Middle frontal gyrus (tissue), 1 donor: ENCODE results near the gene FCHSD2.
"Not testable (repeated sequence)": the region's sequence is repeated elsewhere in the genome, so short reads cannot be mapped to it uniquely, and the experiment has no call there.

Experiments
- DNase-seq: peaks from one replicate; pipeline ENCODE4 v3.0.0-alpha.2; 2015; ENCODE audit warnings: low spot score; ENCODE audit errors: extremely low spot score

Gene FCHSD2

DNA sequence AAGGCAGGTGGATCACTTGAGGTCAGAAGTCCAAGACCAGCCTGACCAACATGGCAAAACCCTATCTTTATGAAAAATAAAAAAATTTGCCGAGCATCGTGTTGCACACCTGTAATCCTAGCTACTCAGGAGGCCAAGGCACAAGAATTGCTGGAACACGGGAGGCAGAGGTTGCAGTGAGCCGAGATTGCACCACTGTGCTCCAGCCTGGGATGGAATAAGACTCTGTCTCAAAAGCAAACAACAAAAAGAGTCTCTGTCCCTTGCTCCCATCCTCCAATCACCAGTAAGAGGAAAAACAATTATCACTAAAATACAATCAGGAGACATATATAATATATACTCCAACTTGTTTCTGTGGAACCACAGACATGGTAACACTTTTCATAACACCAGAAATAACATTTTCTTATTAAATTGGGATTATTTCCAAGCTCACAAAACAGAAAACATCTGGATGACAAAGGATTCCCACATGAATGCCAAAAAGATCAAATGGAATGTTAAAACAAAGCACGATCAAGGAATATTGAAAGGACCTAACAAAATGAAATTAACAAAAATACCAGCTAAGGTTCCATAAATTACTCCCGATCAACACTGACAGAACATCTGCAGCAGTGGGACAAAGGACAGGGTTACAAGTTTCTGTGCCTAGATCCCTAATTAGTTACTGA lies 15.2 kb downstream of the FCHSD2 start:
- no peak for DNase-seq

DNA sequence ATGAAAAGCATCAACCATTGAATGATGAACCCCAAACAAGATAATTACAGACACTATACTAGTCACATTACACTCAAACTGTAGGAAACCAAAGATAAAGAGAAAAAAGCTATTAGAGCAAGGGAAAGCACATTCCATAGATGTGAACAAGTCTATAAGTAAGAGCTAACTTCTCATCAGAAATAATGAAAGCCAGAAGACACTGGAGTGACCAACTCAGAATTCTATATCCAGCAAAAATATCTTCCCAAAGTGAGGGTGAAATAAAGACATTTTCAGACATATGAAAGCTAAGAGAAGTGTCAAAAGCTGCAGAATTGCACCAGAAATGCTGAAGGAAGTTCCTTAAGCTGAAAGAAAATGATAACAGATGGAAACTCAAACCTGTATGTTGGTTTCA lies 17.3 kb downstream of the FCHSD2 start:
- no peak for DNase-seq

DNA sequence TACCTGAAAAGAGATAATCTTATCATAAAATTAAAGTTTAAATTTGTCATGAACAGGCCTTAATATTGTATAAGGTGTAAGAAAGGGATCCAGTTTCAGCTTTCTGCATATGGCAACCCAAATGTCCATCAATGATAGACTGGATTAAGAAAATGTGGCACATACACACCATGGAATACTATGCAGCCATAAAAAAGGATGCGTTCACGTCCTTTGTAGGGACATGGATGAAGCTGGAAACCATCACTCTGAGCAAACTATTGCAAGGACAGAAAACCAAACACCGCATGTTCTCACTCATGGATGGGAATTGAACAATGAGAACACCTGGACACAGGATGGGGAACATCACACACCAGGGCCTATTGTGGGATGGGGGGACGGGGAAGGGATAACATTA lies 18.2 kb downstream of the FCHSD2 start:
- not testable (repeated sequence) for DNase-seq

DNA sequence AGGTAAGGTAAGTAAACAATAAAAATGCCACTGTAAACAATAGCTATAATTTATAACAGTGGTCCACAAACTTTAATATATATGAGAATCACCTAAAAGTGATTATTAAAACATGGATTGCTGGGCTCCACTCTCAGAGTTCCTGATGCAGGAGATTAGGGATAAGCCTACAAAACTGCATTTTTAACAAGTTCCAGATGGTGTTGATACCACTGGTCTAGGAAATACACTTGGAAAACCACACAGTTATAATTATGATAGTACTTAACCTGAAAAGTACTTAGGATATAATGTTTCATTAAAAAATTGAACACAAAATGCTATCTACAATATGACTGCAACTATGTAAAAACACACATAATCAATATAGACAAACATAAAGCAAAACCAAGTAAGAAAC lies 20.4 kb downstream of the FCHSD2 start:
- no peak for DNase-seq

DNA sequence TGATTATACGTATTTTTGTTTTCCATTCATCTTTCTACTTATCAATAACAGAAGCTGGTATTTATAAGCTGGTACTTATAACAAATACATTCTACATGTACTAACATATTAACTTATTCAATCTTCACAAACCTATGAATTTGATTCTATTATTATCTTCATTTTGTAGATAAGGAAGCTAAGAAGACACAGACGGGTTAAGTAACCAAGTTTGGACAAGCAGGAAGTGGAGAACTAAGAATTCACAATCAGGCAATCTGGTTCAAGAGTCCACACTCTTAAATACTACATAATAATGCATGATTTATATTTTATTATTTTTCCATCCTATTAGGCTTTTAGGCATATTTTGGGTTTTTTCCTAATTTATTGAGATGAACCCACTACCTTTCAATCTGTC lies 25.0 kb downstream of the FCHSD2 start:
- no peak for DNase-seq

DNA sequence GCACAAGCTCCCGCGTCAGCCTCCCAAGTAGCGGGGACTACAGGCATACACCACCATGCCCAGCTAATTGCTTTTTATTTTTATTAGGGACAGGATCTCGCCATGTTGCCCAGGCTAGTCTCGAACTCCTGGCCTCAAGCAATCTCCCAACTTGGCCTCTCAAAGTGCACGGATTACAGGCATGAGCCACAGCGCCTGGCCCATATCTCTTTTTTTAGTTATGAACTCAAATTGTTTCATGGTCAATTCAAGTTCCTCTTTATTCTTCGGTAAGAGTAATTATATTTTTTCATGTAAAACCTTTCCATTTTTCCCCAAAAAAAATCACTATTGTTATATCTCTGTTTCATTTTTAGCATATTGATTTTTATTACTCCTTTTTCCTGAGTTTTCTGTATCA lies 25.5 kb downstream of the FCHSD2 start:
- no peak for DNase-seq

DNA sequence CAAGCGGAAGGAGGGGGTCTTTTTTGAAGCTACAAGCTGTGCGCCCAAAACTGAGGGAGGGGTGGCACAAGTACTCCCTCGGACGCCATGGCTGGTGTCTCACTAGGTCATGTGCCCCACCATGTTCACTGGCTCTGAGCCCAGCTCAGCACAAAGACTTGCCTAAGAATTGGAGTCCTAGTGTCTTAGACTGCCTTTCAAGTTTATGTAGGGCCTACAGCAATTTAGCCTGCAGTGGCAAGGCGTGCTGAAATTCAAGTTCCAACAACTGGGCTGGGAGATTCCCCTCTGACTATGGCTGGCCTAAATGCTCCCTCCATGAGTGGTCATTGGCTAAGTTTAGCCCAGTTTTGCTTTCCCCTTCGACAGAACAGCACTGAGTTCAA lies 27.3 kb downstream of the FCHSD2 start:
- no peak for DNase-seq

DNA sequence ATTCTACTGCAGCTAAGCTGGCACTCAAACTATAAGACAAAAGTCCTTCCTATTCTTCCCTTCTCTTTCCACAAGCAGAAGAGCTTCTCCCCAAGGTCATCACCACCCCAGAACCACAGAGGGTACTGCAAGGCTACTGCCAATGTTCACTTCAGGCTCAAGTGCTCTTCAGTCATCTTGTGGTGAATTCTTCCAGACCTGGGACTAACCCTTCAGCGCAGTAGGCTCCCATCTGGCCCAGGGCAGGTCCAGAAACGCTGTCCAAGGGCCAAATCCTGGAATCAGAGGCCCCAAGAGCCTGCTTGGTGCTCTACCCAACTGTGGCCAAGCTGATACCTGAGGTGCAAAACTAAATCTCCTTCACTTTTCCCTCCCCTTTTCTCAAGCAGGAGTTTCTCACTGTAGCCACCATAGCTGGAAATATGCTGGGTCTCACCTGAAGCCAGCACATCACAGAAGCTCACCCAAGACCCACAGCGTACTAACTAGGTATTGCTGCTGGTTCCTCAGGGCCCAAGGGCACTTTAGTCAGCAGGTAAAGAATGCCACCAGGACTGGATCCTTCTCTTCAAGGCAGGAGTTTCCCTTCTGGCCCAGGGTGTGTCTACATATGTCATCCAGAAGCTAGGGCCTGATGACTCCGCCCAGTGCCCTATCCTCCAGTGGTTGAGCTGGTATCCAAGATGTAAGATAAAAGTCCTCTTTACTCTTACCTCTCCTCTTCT lies 27.8 kb downstream of the FCHSD2 start:
- no peak for DNase-seq

DNA sequence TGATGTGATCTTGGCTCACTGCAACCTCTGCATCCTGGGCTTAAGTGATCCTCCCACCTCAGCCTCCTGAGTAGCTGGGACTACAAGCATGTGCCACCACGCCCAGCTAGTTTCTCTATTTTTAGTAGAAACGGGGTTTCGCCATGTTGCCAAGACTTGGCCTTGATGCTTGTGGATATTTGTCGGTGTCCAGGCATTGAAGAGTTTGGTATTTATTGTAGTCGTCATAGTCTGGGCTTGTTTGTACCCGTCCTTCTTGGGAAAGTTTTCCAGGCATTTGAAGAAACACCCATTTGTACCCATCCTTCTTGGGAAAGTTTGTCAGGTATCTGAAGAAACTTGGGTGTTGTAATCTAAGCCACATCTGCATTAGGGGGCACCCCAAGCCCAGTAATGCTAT lies 28.7 kb downstream of the FCHSD2 start:
- no peak for DNase-seq

DNA sequence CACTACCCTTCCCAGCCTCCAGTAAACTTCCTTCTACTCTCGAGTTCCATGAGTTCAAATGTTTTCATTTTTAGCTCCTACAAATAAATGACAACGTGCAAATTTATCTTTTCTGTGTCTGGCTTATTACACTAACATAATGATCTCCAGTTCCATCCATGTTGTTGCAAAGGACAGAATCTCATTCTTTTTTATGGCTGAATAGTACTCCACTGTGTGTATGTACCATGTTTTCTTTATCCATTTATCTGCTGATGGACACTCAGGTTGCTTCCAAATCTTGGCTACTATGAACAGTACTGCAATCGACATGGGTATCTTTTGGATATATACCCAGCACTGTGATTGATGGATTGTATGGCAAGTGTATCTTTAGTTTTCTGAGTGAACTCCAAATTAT lies 34.5 kb downstream of the FCHSD2 start:
- DNase-seq = no peak

DNA sequence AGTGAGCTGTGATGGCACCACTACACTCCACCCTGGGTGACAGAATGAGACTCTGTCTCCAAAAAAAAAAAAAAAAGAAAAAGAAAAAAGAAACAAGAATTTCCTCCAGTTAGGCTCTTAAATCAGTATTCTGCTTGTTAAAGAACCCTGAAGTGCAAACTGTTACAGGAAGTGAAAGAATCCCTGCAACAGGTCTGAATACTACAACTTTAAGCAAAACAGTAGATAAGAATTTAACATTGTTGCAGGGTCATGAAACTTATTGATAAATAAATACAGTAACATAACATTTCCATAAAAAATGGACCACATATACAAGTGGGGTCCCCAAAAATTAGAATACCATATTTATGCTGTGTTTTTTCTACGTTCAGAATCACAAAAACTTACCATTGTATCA lies 35.8 kb downstream of the FCHSD2 start:
- no peak for DNase-seq

DNA sequence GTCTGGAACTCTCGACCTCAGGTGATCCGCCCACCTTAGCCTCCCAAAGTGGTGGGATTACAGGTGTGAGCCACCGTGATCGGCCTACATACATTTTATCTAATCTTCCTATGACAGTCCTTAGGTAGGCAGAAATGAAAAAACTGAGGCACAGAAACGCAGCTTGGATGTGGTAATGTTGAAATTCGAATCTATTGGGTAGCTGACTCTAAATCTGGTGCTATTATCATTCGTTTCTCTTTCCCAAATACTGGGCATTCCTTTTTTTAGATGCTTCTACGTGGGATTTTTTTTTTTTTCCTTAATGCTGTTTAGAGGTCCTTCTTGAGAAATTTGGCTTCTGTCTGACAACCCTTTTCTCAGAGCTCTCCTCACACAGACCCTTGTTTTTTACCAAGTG lies 41.5 kb downstream of the FCHSD2 start:
- DNase-seq = no peak

DNA sequence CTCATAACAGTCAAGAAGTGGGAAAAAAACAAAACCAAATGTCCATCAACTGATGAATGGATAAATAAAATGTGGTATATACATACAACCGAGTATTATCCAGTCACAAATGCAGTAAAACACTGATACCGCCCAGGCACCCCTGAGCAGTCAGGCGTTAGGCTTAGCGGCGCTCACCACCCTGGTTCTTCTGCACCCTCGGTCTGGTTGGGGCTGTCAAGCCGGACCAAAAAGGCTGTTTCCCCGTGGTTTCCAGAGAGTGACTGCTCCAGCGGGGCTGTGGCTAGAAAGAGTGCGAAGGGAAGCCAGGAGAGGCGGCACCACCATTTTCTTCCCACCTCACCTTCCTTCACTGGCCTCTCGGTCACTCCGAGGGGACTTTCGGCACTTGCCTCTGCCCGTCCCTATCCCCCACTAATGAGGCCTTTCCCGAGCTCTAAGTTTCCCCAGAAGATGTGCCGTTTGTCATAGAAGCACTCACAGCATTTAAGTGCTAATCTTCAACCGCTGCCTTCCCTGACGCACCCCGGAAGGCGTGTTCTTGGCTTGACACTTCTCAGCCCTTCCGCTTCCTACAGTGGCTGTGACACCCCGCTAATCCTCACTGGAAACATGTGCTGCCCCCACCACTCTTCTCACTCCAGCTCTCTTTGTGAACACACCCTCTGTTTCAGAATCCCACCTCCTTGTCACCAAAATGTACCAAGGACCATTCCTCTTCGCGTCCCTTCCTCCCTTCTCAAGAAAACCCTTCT lies 42.4 kb downstream of the FCHSD2 start:
- no peak for DNase-seq

DNA sequence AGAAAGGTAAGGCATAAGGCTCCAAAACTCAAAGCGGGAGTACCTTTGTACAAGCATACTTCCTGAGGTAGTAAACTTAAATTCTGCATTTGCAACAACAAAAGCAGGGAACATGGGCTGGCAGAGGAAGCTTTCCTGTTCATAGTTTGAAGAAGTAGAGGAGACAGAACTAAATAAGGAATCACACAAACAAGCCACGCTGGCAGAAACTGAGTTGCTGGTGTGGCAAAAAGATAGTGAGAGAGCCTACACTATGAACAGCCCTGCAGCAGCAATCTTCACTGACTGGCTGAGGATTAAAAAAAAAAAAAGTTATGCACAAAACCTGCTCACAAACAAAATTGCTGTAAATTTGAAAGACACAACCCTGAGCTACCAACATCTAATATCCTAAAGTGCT lies 46.5 kb downstream of the FCHSD2 start:
- DNase-seq = no peak

DNA sequence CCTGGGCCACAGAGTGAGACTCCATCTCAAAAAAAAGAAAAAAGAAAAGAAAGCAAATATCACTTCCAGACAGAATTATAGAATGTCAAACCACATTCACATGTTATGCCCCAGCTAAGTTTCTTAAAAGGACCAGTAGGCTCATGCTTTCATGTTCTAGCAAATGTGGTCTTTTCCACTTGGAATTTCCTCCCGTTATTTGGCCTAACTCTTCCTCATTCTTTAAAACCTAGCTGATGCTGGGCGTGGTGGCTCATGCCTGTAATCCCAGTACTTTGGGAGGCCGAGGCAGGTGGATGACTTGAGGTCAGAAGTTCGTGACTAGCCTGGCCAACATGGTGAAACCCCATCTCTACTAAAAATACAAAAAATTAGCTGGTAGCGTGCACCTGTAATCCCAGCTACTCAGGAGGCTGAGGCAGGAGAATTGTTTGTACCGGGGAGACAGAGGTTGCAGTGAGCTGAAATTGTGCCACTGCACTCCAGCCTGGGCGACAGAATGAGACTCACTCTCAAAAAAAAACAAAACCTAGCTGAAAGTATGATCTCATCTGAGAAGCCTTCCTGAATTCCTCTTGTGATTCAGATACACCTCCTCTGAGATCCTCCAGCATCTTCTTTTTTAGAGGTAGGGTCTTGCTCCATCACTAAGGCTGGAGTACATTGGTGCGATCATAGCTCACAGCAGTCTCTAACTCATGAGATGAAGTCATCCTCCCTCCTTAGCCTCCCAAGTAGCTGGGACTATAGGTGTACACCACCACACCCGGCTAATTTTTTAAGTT lies 50.4 kb downstream of the FCHSD2 start:
- no peak for DNase-seq

DNA sequence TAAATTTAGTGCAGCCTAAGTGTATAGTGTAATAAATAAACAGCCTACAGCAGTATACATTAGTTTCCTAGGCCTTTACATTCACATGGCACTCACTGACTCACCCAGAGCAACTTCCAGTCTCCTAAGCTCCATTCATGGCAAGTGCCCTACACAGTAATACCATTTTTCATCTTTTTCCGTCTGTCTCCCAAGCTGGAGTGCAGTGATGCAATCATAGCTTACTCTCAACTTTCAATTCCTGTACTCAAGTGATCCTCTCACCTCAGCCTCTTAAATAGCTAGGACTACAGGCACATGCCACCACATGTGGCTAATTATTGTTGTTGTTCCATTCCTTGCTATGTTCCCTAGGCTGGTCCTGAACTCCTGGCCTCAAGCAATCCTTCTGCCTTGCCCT lies 54.4 kb downstream of the FCHSD2 start:
- no peak for DNase-seq

DNA sequence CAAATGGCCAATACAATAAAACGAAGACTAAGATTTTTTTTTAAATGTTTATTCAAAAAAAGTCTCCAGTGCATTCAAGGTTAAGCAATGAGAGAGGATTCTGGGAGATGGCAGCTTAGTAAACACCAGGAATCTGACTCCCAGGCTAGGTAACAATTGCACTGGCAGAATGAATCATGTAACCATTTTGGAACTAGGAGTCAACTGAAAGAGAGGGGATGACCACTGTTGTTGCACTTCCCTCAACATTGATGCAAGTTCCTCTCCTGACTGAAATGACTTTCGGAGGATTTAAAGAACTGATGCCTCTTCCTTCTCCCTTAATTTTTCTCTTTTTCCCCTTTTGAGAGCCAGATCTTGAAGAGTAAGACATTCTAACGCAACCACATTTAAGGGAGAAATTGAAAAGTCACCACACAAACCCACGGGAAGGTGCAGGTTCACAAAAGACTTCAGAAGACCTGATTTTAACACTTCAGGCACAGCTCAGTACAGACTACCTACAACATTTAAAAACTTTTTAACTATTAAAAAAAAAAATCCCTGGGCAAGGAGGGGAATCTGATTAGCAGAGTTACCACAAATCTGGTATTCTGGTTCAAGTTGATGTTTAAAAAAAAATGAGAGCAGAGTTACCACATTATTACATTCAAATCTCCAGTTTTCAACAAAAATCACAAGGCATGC lies 56.8 kb downstream of the FCHSD2 start:
- no peak for DNase-seq

DNA sequence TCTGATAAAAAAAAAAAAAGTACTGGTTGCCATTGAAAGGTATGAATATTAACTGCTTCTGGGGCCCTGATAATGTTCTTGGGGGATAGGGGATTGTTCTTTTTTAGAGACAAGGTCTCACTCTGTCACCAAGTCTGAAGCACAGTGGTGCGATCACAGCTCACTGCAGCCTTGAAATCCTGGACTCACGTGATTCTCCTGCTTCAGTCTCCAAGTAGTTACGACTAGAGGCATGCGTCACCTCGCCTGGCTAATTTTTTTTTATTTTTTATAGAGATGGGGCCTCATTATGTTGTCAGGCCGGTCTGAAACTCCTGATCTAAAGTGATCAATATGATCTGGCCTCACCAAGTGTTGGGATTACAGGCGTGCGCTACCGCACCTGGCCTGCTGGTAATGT lies 63.5 kb downstream of the FCHSD2 start:
- DNase-seq = no peak

DNA sequence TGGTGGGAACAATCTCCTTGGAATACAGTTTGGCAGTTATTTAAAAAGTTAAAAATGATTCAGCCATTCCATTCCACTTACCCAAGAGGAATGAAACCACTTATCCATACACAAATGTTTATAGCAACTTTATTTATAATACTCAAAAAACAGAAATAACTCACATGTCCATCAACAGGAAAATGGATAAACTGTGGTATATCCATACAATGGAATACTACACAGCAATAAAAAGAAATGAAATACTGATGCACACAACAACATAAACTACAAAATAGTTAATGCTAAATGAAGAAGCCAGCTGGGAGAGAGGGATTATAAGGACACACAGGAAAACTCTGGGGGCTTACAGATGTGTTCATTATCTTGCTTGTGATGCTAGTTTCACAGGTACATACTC lies 64.7 kb downstream of the FCHSD2 start:
- no peak for DNase-seq

DNA sequence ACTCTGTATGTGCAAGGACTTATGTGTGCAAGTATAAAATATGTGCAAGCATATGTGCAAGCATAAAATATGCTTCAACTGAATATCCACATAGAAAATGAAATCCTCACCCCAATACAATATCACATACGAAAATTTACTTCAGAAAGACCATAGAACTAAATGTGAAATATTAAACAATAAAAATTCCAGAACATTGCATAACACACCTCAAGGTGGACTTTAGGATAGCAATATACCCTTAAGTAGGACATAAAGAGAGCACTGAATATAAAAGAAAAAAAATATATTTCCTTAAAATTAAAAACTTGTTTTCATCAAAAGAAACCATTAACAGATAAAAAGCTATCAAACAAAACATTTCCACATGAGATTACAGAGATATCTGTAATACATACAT lies 67.8 kb downstream of the FCHSD2 start:
- no peak for DNase-seq

DNA sequence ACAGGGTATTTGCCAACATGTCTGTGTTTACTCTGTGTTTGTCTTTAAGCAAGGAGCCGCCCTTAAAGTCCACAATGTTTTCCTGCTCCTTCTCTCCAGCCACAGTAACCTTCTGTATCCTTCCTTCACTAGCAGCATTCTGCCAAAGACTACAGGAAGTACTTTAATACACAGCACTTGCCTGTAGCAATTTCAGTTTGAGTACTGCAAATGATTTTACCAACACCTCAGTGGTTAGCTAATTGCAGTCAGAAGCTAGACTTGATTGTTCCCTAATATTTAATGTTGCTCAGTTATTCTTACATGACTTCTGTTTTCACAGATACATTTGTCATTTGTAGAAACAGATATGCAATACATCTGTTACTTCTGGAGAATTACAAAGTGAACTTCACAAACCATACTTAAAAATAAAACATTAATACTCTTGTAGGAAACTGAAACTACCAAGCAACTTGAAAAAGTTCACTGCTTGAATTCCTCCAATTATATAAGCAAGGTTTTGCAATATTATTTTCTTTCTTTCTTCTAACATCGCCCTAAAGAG lies 69.1 kb downstream of the FCHSD2 start:
- DNase-seq = no peak
